Transverse colon (tissue), 4 donors: Measurements from ENCODE around the gene UNCX. TPM values are rescaled to one million over a fixed set of nuclear protein-coding genes. Genes with fewer than 3 reads are reported as not detected.

Experiments
- DNase-seq: peaks from one replicate; pipeline ENCODE4 v3.0.0-alpha.2; 2019
- H3K27ac ChIP-seq, 4 donors: fragments of 200-600 bp; sonication (generic); 2 replicates each; pipeline ENCODE4 v1.5.1; 2016 to 2018; ENCODE audit warnings: inconsistent platforms in 4 of 4
- H3K27me3 ChIP-seq: fragments of 200-600 bp; sonication (generic); 2 replicates; pipeline ENCODE4 v1.5.1; 2017; ENCODE audit warnings: inconsistent platforms
- H3K36me3 ChIP-seq, 4 donors: fragments of 200-600 bp; sonication (generic); 2 replicates each; pipeline ENCODE4 v1.5.1; 2017 to 2019; ENCODE audit warnings: inconsistent platforms in 4 of 4
- H3K4me1 ChIP-seq, 4 donors: fragments of 200-600 bp; sonication (generic); 2 replicates each; pipeline ENCODE4 v1.5.1; 2017 to 2020; ENCODE audit warnings: inconsistent platforms in 4 of 4
- H3K4me3 ChIP-seq, 4 donors: fragments of 200-600 bp; sonication (generic); 1 replicate in 1 of 4; 2 replicates in 3 of 4; pipeline versions ENCODE4 v1.5.1 to v1.6.1; 2017 to 2019; ENCODE audit warnings: inconsistent platforms in 4 of 4
- H3K9me3 ChIP-seq, 2 donors: fragments of 200-600 bp; sonication (generic); 2 replicates each; pipeline ENCODE4 v1.5.1; 2017 to 2019; ENCODE audit warnings: inconsistent platforms in 2 of 2
- EP300 ChIP-seq: sonication (generic); formaldehyde crosslinking; IDR thresholded peaks from one replicate; pipeline ENCODE4 v1.6.1; 2017; ENCODE audit warnings: antibody characterized with exemption, low read depth
- POLR2A ChIP-seq: fragments of 450-650 bp; IDR thresholded peaks from one replicate; pipeline ENCODE4 v1.6.1; 2016; ENCODE audit warnings: antibody characterized with exemption, mild to moderate bottlenecking, moderate library complexity
- POLR2AphosphoS5 ChIP-seq, 3 donors: sonication (generic); formaldehyde crosslinking; IDR thresholded peaks; one replicate each; pipeline ENCODE4 v1.6.1; 2016; ENCODE audit warnings: antibody characterized with exemption in 3 of 3
- WGBS, 2 donors: methylation state at CpG; one replicate each; pipeline ENCODE4 v1.1.5; 2018; ENCODE audit warnings: low coverage in 1 of 2; 5-methylcytosine and 5-hydroxymethylcytosine counted together
- in situ Hi-C, 4 donors: fragments of 200-750 bp; cut with MboI; loops; one replicate each; pipeline versions ENCODE4 v1.15.0 to v1.15.1; 2017; ENCODE audit warnings: low sequenced_read_pairs in 3 of 4, low pct_ligation_motif_present in 1 of 4, low pct_unique_long_range_greater_than_20kb in 1 of 4
- intact Hi-C: fragments of 100-400 bp; cut with DNase I; formaldehyde crosslinking; loops from one replicate; pipeline ENCODE4 v1.15.1; 2023; ENCODE audit warnings: low total_unique reads
- total RNA-seq, 4 donors: library from RNA; depleted of rRNA; stranded (reverse); fragments of >200 nt; gene quantifications; one replicate each; pipeline ENCODE4 v1.1.0, GENCODE V29; 2016
- TF ChIP-seq, protein P1 (sequence below), 5 experiments: fragments of 200-600 bp in 3 of 5; fragments of 450-650 bp in 2 of 5; sonication (generic) in 3 of 5; IDR thresholded peaks; 1 replicate in 2 of 5; 2 replicates in 3 of 5; pipeline ENCODE4 v1.5.1; 2016 to 2017; ENCODE audit warnings: antibody characterized with exemption in 5 of 5, inconsistent platforms in 3 of 5, mild to moderate bottlenecking in 2 of 5, moderate library complexity in 1 of 5

Gene UNCX
- total RNA-seq, 4 donors from 2014 or later = not detected

DNA sequence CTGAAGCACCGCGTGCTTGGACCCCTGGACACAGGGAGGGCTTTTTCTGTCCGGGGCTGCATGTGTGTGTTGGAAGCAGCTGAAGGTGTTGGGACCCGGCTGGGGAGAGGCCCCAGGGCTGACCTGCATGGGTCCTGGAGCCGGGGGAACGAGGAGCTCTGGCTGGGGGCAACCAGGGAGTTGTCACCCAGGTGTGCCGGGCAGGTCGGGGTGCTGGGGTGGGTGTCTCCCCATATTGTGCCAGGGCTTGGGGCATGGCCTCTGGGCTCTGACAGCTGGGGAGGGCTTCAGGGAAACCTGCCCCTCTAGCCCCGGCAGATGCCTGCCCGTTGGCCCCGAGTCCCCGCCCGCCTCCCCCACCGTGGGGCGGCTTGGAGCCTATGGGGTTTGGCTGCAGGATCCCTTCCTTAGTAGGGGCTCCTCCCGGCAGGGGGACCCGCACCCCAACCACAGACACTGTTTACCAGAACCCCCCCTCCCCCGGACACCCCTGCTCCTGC lies 42.3 kb downstream of the UNCX start:
- in situ Hi-C loops (no loop called here), intact Hi-C loops (no loop called here)
- peaks cover 65% of the 10 kb centered on the region for H3K27me3 ChIP-seq
- no peaks in the 10 kb centered on the region for H3K36me3 ChIP-seq
- no peak for DNase-seq
- no peak overlapping the region for H3K4me3 ChIP-seq
- no peaks in the 10 kb centered on the region for H3K9me3 ChIP-seq
- no peaks in the 10 kb centered on the region for H3K4me1 ChIP-seq
- 55% methylated on average over 17 of the region's 18 CpGs; no CpG with 5 or more reads in 1 of the 2 donors for WGBS, 2 donors
- no peak for TF ChIP-seq POLR2A
- no peak for TF ChIP-seq EP300
- no peak for TF ChIP-seq POLR2AphosphoS5 (IDR thresholded peaks at IDR 0.05)
- TF ChIP-seq, protein P1, sequence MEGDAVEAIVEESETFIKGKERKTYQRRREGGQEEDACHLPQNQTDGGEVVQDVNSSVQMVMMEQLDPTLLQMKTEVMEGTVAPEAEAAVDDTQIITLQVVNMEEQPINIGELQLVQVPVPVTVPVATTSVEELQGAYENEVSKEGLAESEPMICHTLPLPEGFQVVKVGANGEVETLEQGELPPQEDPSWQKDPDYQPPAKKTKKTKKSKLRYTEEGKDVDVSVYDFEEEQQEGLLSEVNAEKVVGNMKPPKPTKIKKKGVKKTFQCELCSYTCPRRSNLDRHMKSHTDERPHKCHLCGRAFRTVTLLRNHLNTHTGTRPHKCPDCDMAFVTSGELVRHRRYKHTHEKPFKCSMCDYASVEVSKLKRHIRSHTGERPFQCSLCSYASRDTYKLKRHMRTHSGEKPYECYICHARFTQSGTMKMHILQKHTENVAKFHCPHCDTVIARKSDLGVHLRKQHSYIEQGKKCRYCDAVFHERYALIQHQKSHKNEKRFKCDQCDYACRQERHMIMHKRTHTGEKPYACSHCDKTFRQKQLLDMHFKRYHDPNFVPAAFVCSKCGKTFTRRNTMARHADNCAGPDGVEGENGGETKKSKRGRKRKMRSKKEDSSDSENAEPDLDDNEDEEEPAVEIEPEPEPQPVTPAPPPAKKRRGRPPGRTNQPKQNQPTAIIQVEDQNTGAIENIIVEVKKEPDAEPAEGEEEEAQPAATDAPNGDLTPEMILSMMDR (IDR thresholded peaks at IDR 0.05) = no peak
- H3K27ac ChIP-seq = no peak overlapping the region

DNA sequence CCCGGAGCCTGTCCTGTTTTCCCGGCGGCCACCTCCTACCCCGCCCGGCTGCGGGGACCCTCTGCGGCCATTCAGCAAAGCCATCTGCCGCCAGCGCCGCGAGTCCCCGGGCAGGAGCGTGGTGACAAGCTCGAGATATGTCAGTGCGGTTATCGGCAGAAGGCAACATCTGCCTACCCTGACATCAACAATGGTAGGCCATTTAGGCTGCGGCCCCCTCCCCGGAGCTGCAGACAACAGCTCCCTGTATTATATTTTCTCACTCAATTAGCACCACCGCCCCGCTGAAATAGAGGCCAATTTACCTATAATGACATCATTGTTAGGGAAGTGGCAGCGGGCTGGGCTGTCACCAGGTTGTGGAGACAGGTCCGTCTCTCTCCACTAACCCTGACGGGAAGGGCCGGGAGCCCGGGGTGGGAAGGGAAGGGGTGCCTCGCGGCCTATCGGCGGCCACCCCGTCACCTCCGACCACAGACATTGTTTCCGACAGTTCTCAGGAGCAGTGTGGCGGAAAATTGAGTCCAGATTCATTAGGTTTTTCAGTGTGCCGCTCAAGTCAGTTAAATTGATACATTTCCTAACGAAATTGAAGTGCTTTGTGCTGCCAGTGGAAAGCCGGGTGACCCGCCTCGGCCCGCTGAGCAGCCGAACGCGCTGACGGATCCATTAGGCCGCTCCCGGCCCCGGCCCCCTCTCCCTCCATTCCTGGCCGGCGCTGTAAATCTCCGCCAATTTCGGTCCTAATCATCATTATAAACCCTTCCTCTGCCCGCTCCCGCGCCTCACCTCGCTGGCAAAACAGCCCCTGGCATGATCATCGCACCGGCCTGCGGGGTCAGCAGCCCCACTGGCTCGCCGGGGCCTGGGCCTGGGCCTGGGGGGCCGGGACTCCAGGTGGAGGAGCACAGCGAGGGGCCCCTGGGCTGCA lies 43.0 kb downstream of the UNCX start:
- Histone ChIP-seq H3K4me1 (no peaks in the 10 kb centered on the region), H3K4me3 (no peak overlapping the region), H3K27me3 (peaks cover 57% of the 10 kb centered on the region), H3K36me3 (no peaks in the 10 kb centered on the region), H3K9me3 (no peaks in the 10 kb centered on the region), H3K27ac (no peak overlapping the region)
- intact Hi-C loops (no loop called here), in situ Hi-C loops (no loop called here)
- TF ChIP-seq POLR2A = no peak
- no peak for TF ChIP-seq POLR2AphosphoS5 (IDR thresholded peaks at IDR 0.05)
- TF ChIP-seq, protein P1 (IDR thresholded peaks at IDR 0.05) = no peak
- no peak for TF ChIP-seq EP300
- WGBS, 2 donors = 72% methylated on average over 61 of the region's 61 CpGs; no CpG with 5 or more reads in 1 of the 2 donors
- DNase-seq = no peak

GRCh38 chr7:1276626-1277175 lies 44.0 kb downstream of the UNCX start:
- WGBS, 2 donors = 89 to 91% methylated on average over 10 of the region's 10 CpGs
- no peak overlapping the region for H3K4me3 ChIP-seq
- H3K27me3 ChIP-seq = peaks cover 47% of the 10 kb centered on the region
- H3K36me3 ChIP-seq = no peaks in the 10 kb centered on the region
- no peaks in the 10 kb centered on the region for H3K4me1 ChIP-seq
- in situ Hi-C loops = no loop called here
- H3K9me3 ChIP-seq = no peaks in the 10 kb centered on the region
- intact Hi-C loops = no loop called here
- no peak for DNase-seq
- TF ChIP-seq, protein P1 (IDR thresholded peaks at IDR 0.05) = no peak
- TF ChIP-seq POLR2A = no peak
- no peak for TF ChIP-seq EP300
- TF ChIP-seq POLR2AphosphoS5 (IDR thresholded peaks at IDR 0.05) = no peak
- no peak overlapping the region for H3K27ac ChIP-seq

DNA sequence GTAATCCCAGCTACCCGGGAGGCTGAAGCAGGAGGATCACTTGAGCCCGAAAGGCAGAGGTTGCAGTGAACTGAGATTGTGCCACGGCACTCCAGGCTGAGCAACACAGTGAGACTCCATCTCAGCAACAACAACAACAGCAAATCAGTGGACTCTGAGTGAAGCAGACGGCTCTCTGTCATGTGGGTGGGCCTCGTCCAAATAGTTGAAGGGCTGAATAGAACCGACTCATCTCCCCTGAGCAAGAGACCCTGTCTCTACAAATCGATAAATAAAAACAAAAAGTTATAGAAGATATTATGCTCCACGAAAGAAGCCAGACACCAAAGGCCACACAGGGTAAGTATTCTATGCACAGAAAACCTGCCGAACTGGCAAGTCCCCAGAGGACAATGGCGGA lies 45.9 kb downstream of the UNCX start:
- in situ Hi-C loops = no loop called here
- Histone ChIP-seq H3K27ac (no peak overlapping the region), H3K4me3 (no peak overlapping the region), H3K4me1 (no peaks in the 10 kb centered on the region), H3K36me3 (no peaks in the 10 kb centered on the region), H3K9me3 (no peaks in the 10 kb centered on the region), H3K27me3 (peaks cover 46% of the 10 kb centered on the region)
- WGBS, 2 donors = 90% methylated on average over 10 of the region's 10 CpGs; no CpG with 5 or more reads in 1 of the 2 donors
- intact Hi-C loops = no loop called here
- TF ChIP-seq, protein P1 (IDR thresholded peaks at IDR 0.05) = no peak
- TF ChIP-seq EP300 = no peak
- no peak for TF ChIP-seq POLR2AphosphoS5 (IDR thresholded peaks at IDR 0.05)
- TF ChIP-seq POLR2A = no peak
- DNase-seq = no peak
